B cell (primary cell): Measurements from ENCODE around the gene FAM168A.

Experiments used
- CTCF ChIP-seq: fragments of 200-600 bp; IDR thresholded peaks from one replicate; pipeline ENCODE4 v1.8.0; 2022; ENCODE audit warnings: antibody characterized with exemption, mild to moderate bottlenecking
- EZH2 ChIP-seq: IDR thresholded peaks from 2 replicates; pipeline ENCODE4 v1.6.1; 2012; ENCODE audit warnings: borderline replicate concordance, low read depth, mild to moderate bottlenecking, moderate library complexity, low read length; ENCODE audit not compliant: insufficient read depth, poor library complexity, severe bottlenecking

- TF ChIP-seq CTCF: no peak
- TF ChIP-seq EZH2: no peak
Measured at GRCh38 chr11:73465871-73466270, 132.0 kb downstream of the FAM168A start.
